OCI-LY3 (cell line): ENCODE data around the gene AXIN2.

Source experiments
- EZH2phosphoT487 ChIP-seq: fragments of 200-600 bp; shearing (Covaris generic); IDR thresholded peaks from 2 replicates; pipeline ENCODE4 v1.6.1; 2018; ENCODE audit warnings: antibody characterized with exemption, mixed run types, low read depth
- TF ChIP-seq, protein P1 (sequence below): fragments of 200-600, 300-600 bp; sonication (generic); IDR thresholded peaks from 2 replicates; pipeline ENCODE4 v1.5.1; 2014; ENCODE audit warnings: antibody characterized with exemption, low read length, low read depth

DNA sequence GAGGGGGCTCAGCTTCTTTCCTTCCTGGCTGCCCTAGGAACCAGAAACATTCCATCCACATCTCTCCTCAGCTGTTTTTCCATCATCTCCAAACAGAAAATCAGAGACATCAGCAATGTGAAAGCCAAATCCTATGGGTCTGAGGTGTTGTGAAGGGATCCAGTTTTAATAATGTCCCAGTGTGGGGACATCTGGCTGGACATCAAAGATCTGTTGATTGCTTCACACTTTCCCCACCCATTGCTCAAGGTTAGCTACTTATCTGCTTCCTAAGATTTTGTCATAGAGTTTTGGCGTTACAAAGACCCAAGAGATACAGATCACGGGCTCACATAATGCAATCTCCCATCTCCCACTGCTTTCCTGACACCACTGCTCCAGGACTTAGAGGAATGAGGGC is 47.8 kb upstream of the AXIN2 start:
- TF ChIP-seq, protein P1, sequence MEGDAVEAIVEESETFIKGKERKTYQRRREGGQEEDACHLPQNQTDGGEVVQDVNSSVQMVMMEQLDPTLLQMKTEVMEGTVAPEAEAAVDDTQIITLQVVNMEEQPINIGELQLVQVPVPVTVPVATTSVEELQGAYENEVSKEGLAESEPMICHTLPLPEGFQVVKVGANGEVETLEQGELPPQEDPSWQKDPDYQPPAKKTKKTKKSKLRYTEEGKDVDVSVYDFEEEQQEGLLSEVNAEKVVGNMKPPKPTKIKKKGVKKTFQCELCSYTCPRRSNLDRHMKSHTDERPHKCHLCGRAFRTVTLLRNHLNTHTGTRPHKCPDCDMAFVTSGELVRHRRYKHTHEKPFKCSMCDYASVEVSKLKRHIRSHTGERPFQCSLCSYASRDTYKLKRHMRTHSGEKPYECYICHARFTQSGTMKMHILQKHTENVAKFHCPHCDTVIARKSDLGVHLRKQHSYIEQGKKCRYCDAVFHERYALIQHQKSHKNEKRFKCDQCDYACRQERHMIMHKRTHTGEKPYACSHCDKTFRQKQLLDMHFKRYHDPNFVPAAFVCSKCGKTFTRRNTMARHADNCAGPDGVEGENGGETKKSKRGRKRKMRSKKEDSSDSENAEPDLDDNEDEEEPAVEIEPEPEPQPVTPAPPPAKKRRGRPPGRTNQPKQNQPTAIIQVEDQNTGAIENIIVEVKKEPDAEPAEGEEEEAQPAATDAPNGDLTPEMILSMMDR: no peak
- no peak for TF ChIP-seq EZH2phosphoT487
